AG09309 (cell line): Measurements from ENCODE around the gene FRMD4A.

Source experiments
- DNase-seq: peaks from one replicate; pipeline ENCODE4 v3.0.0-alpha.2; 2010; ENCODE audit warnings: low read depth
- H3K4me3 ChIP-seq: 2 replicates; pipeline ENCODE4 v1.5.1; 2011; ENCODE audit warnings: mild to moderate bottlenecking, low read depth, low read length, moderate library complexity; ENCODE audit not compliant: control insufficient read depth
- TF ChIP-seq, protein P1 (sequence below): IDR thresholded peaks from 2 replicates; pipeline ENCODE4 v1.5.1; 2011; ENCODE audit warnings: mild to moderate bottlenecking, low read depth, low read length, inconsistent platforms; ENCODE audit not compliant: insufficient read depth, control insufficient read depth; ENCODE audit errors: missing control alignments

The FRMD4A gene

DNA sequence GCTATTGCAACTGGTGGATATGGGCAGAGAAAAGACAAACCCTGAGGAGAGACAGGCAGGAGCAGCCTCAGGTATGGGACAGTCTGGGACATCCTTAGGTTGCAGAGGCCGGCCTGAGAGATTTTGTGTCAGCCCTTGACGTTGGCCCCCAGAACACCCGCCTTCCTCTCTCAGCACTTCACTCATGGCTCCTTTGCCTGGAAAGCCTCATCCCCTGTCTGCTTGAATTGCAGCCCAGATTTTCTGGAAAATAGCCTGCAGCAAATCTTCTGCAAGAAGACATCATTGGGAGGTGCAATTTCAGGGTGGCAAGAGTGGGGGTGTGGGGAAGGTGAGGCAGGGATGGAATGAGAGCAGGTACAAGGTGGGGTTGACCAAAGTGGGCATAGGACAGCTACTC is 2.2 kb upstream of the FRMD4A start:
- no peak overlapping the region for H3K4me3 ChIP-seq
- TF ChIP-seq, protein P1, sequence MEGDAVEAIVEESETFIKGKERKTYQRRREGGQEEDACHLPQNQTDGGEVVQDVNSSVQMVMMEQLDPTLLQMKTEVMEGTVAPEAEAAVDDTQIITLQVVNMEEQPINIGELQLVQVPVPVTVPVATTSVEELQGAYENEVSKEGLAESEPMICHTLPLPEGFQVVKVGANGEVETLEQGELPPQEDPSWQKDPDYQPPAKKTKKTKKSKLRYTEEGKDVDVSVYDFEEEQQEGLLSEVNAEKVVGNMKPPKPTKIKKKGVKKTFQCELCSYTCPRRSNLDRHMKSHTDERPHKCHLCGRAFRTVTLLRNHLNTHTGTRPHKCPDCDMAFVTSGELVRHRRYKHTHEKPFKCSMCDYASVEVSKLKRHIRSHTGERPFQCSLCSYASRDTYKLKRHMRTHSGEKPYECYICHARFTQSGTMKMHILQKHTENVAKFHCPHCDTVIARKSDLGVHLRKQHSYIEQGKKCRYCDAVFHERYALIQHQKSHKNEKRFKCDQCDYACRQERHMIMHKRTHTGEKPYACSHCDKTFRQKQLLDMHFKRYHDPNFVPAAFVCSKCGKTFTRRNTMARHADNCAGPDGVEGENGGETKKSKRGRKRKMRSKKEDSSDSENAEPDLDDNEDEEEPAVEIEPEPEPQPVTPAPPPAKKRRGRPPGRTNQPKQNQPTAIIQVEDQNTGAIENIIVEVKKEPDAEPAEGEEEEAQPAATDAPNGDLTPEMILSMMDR = no peak
- no peak for DNase-seq

DNA sequence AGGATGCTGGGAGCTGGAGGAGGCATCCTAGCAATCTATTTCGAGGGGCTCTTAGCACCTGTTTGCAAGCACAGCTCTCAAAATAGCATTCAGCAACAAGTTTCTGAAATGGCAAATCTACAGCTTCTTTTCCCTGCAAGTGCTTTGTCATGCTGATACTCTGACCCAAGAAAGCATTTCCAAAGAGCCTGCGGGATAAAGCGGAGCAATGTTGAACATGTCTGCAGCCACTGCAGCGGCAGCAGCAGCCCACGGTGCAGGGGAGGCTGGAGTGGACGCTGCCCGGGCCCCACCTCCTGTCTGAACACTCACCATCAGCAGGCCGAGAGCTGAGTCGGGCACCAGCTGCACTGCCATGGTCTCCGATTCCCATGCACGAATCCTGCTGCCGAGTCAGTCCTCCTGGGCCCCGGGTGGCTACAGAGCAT is 964 bp downstream of the FRMD4A start:
- H3K4me3 ChIP-seq = no peak overlapping the region
- TF ChIP-seq, protein P1 = no peak
- no peak for DNase-seq

DNA sequence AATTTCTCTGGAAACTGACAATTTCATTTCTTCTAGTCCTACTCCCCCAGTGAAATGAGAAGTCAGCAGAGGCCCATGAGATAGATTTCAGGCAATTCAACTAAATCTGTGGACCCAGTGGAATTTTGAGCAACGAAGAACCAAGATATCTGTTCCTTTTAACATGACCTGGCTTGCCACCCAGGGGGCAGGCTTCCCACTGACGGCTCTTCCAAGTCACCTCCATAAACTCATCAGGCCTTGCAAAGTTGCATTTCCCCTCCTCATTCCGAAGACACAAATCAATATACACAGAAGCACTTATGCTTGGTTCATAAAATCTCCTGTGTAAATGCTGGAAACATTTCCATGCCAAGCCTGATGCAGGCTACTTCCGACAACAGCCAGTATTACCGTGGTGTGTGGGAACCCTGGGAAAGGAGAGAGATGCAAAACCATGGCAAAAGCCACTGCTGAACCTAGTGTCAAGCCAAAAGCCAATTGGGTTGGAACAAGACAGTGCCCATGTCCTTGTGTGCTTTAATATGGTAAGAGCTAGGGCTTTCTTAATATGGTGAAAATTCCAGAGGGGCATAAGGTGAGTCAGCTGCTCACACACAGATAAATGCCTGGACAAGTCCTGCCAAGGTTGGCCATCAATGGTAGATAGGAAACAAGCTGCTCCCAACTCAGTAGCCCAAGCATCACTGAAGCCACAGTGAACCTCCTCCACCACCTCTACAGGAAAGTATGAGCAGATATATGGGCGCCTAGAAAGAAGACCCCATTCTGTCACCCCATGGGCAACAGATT is 1.6 kb downstream of the FRMD4A start:
- no peak overlapping the region for H3K4me3 ChIP-seq
- TF ChIP-seq, protein P1 = no peak
- no peak for DNase-seq

DNA sequence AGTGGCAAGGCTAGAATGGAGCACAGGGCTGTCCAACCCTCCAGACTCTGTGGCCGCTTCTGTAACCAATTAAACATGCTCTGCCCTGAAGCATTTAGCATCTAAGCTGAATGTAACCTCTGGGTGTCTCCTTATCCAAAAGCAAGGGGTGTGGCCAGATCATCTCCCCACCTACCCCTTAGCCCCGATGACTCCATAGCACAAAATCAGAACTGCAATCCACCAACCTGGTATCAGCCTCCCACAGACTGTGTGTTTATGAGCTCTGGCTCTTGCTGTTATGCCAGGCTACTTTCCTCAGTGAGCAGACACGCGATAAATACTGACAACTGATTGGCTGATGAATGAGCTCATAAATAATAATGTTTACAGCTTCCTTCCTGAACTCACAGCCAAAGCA is 3.2 kb downstream of the FRMD4A start:
- no peak overlapping the region for H3K4me3 ChIP-seq
- DNase-seq = no peak
- TF ChIP-seq, protein P1 = no peak

DNA sequence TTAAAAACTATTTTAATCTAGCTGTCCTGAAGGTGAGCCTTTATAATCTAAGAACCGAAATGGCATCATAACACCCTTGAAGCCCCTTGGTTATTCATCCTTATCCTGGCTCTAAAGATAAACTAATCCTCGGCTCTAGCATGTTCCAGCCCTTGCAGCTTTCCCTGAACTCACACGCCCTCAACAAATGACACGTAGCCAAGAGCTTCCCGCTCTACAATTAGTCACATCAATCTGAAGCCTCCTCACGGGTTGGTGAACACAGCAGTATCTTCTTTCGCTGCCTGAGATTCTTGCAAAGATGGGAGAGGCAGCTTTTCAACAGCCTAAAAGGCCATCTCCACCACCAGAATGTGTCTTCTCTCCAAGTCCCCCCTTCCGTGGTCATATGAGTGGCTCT is 4.1 kb downstream of the FRMD4A start:
- DNase-seq = no peak
- H3K4me3 ChIP-seq = no peak overlapping the region
- TF ChIP-seq, protein P1 = no peak

DNA sequence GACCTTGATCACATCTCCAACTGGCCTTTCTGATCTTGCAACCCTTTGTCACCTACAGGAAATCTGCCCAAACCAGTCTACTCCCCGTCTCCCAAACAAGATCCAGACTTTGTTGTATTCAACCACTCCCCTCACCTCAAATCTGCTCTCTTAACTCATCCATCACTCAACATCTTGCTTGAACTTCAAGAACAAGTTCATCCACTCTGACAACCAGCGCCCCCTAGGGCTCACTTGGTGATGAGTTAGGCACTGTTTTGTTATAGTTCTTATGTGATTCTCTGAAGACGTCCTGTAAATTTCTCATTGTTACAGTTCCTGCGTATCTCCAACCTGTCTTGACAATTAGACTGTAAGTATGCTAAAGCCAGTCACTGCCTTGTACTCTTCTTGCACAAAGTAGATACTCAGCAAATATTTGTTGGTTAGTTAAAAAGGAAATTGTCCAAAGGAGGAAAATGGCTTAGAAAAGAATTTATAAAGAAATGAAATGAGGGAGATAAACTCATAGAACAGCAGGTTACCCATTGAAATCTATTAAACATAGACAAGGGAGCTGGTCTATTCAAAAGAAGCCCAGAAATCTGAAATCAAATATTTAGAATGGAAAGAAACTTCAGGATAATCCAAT is 5.3 kb downstream of the FRMD4A start:
- TF ChIP-seq, protein P1 = peak; percentile 38
- no peak for DNase-seq

More for the DNA sequence above, 5.3 kb downstream of the FRMD4A start:
- no peak overlapping the region for H3K4me3 ChIP-seq
